HG02885 (cell line): Measurements from ENCODE around the gene SPATA6L.

Experiments
- ATAC-seq: cut with Tn5 transposase; IDR thresholded peaks from one replicate; pipeline ENCODE4 v1.9.1; 2021; ENCODE audit warnings: mild to moderate bottlenecking; ENCODE audit not compliant: unreplicated experiment, poor library complexity

SPATA6L gene

GRCh38 chr9:4592295-4592694 is 74.0 kb downstream of the SPATA6L start:
- no peak for ATAC-seq

- ATAC-seq = no peak
Measured at GRCh38 chr9:4591123-4591500, 75.2 kb downstream of the SPATA6L start.

- no peak for ATAC-seq
Measured at GRCh38 chr9:4590430-4591122, 75.7 kb downstream of the SPATA6L start.

- ATAC-seq = no peak
Measured at GRCh38 chr9:4588721-4589120, 77.6 kb downstream of the SPATA6L start.

GRCh38 chr9:4585135-4585534 is 81.1 kb downstream of the SPATA6L start:
- ATAC-seq = no peak

- ATAC-seq = no peak
Measured at GRCh38 chr9:4584636-4585035, 81.6 kb downstream of the SPATA6L start.

- no peak for ATAC-seq
Measured at GRCh38 chr9:4583001-4583400, 83.3 kb downstream of the SPATA6L start.

- no peak for ATAC-seq
Measured at GRCh38 chr9:4581861-4582565, 84.3 kb downstream of the SPATA6L start.

GRCh38 chr9:4581035-4581760 is 85.1 kb downstream of the SPATA6L start:
- no peak for ATAC-seq

GRCh38 chr9:4579001-4579400 is 87.3 kb downstream of the SPATA6L start:
- ATAC-seq = no peak

GRCh38 chr9:4576448-4576847 is 89.8 kb downstream of the SPATA6L start:
- ATAC-seq = no peak

GRCh38 chr9:4575997-4576396 is 90.3 kb downstream of the SPATA6L start:
- ATAC-seq = no peak

GRCh38 chr9:4574657-4575243 is 91.5 kb downstream of the SPATA6L start:
- ATAC-seq = peak; percentile 89

GRCh38 chr9:4573634-4574389 is 92.5 kb downstream of the SPATA6L start:
- ATAC-seq = no peak

GRCh38 chr9:4573176-4573575 is 93.1 kb downstream of the SPATA6L start:
- no peak for ATAC-seq

- no peak for ATAC-seq
Measured at GRCh38 chr9:4572184-4572826, 94.0 kb downstream of the SPATA6L start.

- no peak for ATAC-seq
Measured at GRCh38 chr9:4569101-4569500, 97.2 kb downstream of the SPATA6L start.

- no peak for ATAC-seq
Measured at GRCh38 chr9:4567601-4568000, 98.7 kb downstream of the SPATA6L start.

- ATAC-seq = no peak
Measured at GRCh38 chr9:4566806-4567205, 99.5 kb downstream of the SPATA6L start.

GRCh38 chr9:4563105-4563504 is 103.2 kb downstream of the SPATA6L start:
- ATAC-seq = no peak
